Fibroblast of gingiva (primary cell): ENCODE results near the gene SDK2.

ENCODE experiments used
- DNase-seq: peaks from one replicate; pipeline ENCODE4 v3.0.0-alpha.2; 2011; ENCODE audit warnings: low read depth

Gene SDK2

DNA sequence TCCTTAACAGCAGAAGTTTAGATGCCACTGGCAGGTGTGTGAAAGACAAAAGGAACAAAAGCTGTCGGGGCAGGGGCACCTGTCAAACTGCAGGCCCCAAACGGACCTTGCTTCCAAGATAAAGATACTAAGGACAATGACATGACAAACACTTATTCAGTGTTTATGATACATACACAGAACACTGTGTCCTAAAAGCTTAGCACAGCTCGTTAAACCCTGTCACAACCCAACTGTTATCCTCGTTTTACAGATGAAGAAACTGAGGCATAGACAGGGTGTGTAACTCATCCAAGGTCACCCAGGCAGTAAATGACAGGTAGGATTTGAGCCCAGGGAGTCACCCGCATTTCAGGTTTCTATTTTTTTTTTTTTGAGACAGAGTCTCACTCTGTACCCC, 9.6 kb downstream of the SDK2 start:
- DNase-seq = no peak

DNA sequence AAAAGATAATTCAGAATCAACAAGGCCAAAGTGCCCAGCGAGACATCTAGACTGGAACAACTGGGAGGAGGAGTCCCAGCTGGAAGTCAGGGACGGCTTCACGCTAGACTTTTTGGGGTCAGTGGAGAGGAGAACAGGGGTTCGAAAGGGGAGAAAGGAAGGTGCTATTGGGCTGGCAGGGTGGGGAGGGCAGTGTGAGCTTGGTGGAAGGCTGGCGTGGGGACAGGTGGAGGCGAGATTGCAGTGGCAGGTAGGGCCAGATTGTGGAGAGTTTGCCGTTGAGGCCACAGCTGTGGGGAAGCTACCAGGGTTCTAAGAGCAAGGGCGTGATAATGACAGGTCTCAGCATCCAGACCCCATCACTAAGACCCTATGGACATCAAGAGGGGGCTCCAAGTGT, 10.5 kb downstream of the SDK2 start:
- no peak for DNase-seq

DNA sequence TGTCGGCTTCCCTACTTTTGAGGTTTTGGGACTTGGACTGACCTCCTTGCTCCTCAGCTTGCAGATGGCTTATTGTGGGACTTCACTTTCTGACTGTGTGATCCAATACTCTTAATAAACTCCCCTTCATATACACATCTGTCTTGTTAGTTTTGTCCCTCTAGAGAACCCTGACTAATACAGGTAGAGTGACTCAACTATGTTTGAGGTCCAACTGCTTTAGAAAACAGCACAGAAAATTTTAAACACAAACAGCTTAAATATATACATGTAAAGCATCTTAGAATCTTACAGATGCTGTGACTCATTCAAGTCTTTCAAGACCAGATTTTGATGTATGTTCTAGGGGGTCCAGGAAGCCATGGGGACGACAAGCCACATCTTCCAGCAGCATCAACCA, 11.7 kb downstream of the SDK2 start:
- DNase-seq = no peak

DNA sequence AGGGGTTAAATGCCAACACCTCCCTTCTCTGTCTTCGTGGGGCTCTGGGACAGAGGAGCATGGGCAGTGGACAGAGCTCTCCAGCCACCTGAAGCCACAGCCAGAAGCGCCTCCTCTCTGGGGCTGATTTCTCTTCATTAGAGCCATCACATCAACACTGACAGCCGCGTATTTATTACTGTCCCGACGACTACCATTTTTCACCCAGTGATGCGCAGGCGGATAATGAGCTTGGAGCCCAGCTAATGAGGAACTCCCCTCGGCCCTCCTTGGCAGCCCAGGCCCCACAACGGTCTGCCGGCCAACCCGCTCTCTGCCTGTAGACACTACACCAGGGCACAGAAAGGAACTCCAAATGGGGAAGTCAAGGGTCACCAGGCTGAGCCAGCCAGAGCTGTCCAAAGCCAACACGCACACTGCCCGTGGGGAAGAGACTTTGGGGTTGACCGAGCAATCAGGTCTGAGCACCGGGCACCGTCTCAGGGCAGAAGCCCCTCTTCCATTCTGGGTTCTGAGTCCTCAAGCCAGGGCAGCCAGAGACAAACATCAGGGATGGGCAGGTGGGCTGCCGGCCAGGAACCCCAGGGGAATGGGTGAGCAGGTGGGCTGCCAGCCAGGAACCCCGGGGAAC, 13.2 kb downstream of the SDK2 start:
- no peak for DNase-seq

DNA sequence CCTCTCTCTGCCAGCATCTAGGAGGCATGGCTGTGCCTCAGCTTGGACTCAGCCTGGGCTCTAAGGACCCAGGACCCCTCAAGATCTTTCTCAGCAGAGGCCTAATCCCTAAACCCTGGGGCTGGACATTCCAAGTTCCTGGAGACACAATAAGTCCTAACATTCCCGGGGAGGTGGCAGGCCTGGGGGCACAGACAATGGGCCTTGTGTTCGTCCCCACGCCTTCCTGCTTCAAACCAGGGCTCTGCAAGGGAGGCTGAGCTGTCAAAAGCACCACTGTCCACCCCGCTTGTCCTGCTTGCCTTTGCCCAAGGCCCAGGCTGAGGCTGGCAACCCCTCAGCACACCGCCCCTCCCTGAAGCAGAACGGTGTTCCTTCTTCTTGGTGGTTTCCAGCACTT, 13.7 kb downstream of the SDK2 start:
- no peak for DNase-seq

DNA sequence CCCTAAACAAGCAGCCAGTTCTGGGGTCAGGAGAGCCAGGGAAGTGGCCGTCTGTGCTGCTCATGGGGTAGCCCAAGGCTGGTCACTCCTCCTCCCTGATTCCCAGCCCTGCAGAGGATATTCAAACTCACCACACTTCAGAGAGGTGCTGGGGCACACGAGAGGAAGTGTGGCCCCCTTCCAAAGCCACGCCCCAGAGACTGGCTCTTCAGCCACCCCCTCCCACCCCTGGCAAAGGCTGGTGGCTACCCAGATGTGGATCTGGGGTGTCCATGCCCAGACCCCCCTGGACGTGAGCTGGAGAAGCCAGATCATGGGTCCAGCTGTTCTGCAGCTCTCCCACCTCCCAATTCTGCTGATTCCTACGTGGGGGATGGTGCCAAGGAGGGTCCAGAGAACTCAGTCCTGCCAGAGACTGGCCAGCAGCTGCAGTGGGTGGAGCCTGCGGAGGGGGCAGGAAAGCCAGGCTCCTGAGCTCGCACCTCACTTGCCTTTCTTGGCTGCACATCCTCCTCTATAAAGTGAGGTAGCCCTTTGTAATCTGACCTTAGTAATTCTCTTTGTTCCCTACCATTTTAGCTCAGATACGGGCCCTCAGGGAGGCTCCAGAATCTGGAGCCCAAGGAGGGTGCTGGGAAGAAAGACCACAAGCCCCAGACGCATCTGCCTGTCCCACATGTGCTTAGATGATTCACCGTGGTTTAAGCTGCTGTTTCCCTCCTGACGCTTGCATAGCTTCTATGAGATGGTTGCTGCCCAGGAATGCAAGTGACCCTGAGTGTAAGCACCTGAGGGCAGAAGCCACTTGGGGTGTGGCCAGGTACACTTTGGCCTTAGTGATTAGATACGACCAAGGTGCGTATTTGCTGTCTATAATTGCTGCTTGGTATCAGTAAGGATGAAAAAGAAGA, 15.3 kb downstream of the SDK2 start:
- no peak for DNase-seq

DNA sequence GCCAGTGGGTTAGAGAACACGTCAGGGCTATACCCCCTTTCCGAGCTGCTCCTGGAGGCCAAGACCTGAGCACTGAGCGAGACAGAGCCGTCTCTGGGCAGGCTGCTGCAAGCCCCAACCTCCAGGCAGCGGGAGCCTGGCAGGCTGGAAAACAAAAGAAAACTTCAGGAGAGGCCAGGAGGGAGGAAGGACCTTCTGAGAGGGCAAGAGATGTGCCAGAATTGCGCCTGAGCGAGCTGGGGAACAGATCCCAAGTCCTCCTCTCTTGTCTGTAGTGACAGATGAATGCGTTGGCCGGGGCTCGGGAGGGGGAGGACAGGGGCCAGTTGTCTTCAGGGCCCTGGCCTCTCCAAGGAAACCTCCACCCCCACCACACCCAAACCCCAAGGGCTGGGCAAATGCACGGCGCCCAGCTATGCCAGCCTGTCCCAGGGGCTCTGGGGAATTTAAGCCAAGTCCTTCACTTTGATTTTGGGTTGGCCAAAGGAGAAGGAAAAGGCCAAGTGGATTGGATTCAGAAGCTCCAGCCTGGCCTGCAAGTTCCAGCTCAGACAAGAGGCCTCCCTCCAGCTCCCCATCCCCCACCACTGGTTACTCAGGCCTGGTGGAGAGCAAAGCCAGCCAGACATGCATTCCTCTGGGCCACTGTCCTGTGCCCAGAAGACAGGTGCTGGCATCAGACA, 18.1 kb downstream of the SDK2 start:
- no peak for DNase-seq

DNA sequence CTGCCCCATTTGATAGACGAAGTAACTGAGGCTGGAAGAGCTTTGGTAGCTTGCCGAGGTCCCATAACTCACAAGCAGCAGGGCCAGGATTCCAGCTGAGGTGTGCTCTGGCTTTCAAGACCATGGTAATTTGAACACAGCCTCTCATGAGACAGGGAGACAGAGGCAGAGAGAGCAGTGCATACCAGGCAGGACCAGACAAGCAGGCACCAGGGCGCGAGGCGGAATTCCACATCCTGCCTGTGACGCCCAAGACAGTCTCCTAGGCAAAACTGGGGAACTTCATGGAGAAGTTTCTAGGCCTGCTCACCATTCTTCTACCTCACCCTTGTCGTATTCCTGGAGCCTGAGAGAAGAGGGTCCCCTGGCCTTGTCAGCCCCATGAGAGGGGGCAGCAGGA, 19.2 kb downstream of the SDK2 start:
- DNase-seq = no peak

DNA sequence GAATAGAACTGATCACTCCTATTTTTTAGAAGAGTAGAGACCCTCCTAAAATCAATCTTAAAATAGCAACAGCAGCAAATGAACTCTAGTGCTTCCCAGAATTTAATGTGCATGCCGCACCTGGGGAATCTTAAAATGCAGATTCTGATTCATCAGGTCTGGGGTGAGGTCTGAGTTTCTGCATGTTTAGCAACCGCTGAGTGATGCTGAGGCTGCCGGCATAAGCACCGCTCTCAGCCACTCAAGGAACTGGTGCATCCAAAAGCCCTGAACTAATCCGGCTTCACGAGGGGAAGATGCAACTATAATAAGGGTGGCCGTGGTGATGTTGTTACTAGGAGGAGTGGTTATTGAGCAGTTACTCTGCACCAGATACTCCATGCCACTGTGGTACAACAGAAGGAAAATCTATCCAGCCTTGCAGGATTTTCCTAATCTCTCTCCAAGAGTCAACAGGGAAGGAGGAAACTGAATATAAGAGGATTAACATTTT, 19.7 kb downstream of the SDK2 start:
- DNase-seq = no peak

DNA sequence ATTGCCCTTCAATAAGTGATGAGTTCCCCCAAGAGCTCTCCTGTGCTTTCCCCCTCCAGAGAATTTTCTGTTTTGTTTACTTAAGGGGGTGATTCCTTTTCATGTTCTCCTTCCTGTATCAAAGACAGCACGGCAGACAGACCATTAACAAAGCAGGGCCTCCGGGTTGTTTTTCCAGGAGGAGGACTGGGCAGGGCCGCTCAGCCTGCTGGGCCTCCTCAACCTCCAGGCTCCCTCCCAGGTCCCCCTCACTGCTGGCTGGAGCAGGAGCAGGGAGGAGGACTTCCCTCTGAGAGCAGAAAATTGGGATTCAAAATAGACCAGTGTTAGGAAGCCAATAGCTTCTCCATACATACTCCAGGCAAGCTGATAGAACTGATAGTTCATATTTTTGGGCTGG, 20.4 kb downstream of the SDK2 start:
- no peak for DNase-seq

DNA sequence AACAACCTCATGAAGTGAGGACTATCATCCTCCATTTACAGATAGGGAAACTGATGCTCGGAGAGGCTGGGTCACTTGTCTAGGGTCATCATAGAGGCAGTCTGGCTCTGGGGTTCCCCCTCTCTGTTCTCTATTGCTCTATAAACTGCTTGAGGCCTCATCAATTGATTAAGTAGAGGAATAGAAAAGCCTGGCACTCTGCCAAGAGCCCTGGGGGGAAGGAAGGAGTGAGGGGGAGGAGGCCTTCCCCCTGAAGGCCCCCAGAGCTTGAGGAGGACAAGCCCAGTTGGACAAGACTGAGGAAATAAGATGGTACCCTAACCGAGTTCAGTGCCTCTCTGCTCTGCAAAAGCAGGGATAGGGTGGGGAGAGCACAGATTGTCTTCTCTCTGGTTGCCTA, 21.0 kb downstream of the SDK2 start:
- no peak for DNase-seq

DNA sequence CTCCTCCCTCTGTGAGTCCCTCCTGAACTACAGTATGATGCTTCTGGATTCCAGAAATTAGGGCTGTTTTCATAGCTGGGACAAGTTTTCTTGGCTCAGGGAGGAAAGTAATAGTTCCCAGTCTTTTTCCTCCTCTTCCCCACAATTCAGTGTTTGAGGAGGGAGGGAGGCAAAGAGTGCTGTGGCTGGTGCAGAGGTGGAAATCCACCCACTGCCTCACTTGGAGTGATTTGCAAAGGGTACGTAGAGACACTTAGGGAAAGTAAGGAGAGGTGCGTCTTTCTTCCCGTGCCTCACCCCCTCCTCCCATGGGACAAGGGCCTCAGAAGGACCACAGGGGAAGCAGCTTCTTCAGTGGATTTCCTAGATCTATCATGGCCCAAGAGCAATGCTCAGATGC, 21.9 kb downstream of the SDK2 start:
- DNase-seq = no peak

DNA sequence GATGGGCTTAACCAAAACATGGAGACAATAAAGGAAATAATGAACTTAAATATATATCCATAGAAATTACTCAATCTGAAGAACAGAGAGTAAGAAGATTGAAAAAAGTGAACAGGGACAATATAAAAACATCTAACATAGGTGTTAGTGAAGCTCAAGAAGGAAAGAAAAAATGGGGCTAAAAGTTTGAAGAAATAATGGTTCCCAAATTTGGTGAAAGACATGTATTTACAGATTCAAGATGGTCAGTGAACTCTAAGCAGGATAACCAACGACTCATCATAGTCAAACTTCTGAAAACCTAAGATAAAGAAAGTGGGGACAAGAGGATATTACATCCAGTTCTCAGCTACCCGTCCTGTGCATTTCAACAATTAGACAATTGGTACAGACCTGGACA, 22.6 kb downstream of the SDK2 start:
- no peak for DNase-seq

DNA sequence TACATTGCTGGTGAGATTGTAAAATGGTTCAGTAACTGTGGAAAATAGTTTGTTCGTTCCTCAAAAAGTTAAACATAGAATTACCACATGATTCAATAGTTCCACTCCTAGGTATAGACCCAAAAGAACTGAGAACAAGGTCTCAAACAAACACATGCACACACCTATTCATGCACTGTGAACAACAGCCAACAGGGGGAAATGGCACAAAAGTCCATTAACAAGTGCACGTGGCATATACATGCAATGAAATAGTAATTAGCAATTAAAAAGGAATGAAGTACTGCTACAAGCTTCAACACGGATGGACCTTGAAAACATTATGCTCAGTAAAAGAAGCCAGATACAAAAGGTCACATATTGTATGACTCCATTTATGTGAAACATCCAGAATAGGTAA, 23.8 kb downstream of the SDK2 start:
- no peak for DNase-seq

DNA sequence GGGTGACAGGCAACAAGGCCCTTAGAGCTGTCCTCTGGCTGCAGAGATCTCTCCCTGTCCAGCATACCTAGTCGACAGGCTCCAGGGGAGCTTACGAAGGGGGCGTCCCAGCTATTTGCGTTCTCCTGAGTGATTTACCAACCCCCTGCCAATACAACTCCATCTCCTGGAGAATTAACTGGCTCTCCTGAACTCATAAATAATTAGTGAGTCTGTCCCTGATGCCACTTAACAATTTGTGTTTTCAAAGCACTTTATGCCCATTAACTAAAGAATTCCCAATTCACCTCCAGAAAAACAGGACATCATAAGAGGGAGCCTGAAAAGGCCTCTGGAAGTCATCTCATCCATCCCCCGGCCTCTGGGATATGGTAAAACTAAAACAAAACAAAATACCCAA, 26.7 kb downstream of the SDK2 start:
- DNase-seq = no peak

DNA sequence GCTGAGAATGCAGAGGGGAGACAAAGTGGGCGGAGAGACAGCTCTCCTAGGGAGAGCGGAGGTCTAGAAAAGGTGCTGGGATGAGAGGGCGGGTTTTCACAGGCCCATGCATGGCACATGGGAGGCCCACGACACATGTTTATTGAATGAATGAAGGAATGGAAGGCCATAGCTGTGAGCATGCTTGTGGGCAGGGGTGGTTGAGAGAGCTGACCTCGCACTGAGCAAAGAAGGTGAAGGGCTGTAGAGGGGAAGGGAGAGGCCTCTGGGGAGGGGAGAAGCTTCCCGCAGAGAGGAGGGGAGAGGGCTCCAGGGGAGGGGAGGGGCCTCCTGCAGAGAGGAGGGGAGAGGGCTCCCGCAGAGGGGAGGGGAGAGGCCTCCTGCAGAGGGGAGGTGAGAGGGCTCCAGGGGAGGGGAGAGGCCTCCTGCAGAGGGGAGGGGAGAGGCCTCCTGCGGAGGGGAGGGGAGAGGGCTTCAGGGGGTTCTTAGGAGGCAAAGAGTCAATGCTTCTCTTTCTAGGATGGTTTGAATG, 27.3 kb downstream of the SDK2 start:
- no peak for DNase-seq

DNA sequence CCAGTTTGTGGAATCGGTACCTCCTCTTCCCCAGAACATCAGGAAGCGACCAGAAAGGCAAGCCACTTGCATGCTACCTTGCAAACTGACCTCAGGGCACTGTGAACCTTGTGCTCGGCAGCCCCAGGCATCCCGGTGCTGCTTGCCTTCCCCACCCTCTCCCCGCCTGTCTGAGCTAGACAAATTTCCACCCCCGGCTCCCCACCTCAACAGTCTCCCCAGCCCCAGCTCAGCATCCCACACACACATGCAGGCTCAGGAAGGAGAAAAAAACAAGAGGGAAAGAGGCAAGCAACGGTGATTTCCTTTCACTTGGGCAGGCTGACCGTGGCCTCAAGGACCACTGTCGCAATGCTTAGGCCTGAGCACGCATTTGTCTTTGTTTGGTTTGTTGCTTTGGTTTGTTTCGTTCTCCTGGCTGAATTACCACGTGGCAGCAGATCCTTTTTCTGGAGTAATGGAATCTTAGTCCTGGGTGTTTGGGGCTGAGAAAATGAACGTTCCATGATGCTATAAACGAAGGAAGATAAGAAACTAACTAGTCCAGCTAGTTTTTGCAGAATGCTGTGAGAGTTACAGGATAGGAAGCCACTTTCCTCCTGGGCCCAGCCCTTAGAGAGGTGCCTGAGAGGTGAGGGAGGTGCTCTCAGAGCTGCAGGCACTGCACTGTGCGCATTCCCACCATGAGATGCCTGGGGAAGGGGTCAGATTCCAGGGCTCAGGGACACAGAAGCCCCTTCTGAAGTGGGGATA, 27.9 kb downstream of the SDK2 start:
- no peak for DNase-seq

DNA sequence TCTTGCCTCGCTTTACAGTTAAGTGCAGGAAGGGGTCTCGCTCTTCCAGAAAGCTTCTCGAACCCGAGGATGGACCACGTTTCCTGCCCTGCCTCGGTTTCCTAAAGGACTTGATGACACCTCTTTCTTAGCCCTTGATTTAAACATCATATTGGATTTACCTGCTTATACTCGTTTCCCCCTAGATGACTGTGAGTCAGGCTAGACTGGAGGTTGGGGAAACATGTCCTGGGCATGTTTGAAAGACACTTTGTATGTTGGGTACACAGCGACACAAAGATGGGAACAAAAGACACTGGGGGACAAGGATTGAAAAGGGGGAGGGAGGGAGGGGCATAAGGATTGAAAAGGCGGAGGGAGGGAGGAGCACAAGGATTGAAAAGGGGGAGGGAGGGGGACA, 30.0 kb downstream of the SDK2 start:
- no peak for DNase-seq

DNA sequence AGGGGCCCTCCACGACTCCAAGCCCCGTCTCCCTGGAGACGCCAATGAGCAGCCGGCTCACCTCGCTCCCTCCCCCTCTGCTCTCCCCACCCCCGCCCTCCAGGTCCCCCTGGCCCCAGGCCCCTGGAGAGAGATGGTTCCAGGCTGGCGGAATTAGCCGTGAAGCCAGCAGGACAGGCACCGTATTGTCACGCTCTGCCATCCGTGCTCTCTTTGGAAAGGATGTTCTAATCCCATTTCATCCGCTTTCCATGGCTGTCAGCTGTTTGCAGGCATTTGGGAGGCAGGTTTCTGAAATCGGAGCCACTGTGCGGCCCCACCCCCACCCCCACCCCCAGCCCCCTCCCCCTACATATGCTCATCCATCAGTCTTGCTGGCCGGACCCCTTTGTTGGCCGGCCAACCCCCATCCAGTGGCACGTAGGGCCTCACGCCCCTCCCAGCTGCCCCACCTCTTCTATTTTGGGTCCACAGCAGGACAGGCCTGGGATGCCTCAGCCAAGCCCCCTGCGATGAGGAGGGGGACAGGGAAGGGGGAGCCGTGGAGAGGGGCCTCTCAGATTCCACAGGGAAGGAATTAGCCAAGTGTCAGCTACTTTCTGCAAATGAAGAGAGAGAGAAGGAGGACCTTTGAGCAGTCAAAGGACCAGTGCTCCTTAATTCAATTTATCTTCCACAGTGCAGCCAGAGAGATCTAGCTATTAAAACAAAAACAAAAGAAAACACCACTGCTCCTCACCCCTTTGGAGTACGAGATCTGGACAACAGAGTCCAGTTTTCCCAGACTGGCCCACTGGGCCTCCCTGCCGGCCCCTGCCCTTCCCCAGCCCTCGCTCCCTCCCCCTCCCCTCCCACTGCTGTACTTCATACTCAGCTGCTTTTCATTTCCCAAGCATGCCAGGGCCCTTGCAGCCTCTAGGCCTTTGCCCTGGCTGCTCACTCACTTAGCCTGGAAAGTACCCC, 30.7 kb downstream of the SDK2 start:
- no peak for DNase-seq

DNA sequence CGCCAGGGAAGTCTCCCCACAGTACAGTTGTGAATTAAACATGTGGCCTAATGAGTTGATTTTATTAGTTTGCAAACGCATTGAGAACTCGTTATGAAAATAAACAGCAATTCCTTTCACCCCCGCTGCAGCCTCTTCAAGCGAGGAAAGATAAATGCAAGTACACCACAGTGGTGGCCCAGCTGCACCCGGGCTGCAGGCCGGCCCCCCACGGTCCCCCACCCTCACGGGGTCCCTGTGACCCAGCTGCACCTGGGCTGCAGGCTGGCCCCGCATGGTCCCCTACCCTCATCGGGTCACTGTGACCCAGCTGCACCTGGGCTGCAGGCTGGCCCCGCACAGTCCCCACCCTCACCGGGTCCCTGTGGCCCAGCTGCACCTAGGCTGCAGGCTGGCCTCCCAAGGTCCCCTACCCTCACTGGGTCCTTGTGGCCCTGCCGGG, 32.2 kb downstream of the SDK2 start:
- no peak for DNase-seq

DNA sequence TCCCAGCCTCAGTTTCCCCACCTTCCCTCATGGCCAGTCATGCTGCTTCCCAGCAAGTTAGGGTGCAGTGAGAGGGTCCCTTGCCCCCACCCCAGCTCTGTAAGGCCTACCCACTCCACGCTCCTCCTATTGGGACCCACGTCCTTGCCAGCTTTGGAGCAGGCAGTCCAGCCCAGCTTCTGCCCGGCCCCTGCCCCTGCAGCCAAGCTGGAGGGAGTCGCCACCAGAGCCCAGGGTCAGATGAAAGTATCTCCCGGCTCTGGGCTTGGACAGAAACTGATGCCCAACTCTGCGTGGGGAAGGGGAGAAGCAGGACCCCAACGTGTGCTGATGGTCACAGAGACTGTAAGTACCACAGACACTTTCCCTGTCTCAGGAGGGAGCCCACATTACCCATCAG, 32.6 kb downstream of the SDK2 start:
- no peak for DNase-seq
